ENCODE results near the gene DRGX. TPM values are rescaled to one million over a fixed set of nuclear protein-coding genes. Genes with fewer than 3 reads are reported as not detected.

DRGX gene
- total RNA-seq, 1 donor = not detected

GRCh38 chr10:49318755-49319154 lies 77.1 kb downstream of the DRGX start:
- TF ChIP-seq CTCF (IDR thresholded peaks at IDR 0.05; ENCODE audit: insufficient read depth, low read depth, low read length) = no peak
- no peak overlapping the region for H3K4me3 ChIP-seq (ENCODE audit: low read depth, low read length)
- DNase-seq (ENCODE audit: low read depth) = no peak

- DNase-seq (ENCODE audit: low read depth) = no peak
- no peak for TF ChIP-seq CTCF (IDR thresholded peaks at IDR 0.05; ENCODE audit: insufficient read depth, low read depth, low read length)
- H3K4me3 ChIP-seq (ENCODE audit: low read depth, low read length) = no peak overlapping the region
These were observed 77.9 kb downstream of the DRGX start for GRCh38 chr10:49318028-49318427.

GRCh38 chr10:49314806-49315205 lies 81.1 kb downstream of the DRGX start:
- TF ChIP-seq CTCF (IDR thresholded peaks at IDR 0.05; ENCODE audit: insufficient read depth, low read depth, low read length) = no peak
- no peak for DNase-seq (ENCODE audit: low read depth)
- no peak overlapping the region for H3K4me3 ChIP-seq (ENCODE audit: low read depth, low read length)

Other genes with a start within 250 kb of the DRGX start
- gene TMEM273, start 207.7 kb downstream of the DRGX start, total RNA-seq = not detected in 2 replicates
- gene C10orf71, start 96.9 kb downstream of the DRGX start, total RNA-seq = not detected in 2 replicates
- 16.1 and 35.4 TPM in 2 replicates for gene ERCC6, start 143.0 kb upstream of the DRGX start, total RNA-seq
- gene SLC18A3, start 214.2 kb upstream of the DRGX start, total RNA-seq = under 0.01 TPM in 1 of 2 replicates, not detected in the other
- gene CHAT, start 217.9 kb upstream of the DRGX start, total RNA-seq = not detected in 2 replicates

Data from fibroblast of villous mesenchyme (primary cell).